Keratinocyte (primary cell): Measurements from ENCODE around the gene PTPRD. TPM values are rescaled to one million over a fixed set of nuclear protein-coding genes. Genes with fewer than 3 reads are reported as not detected.

Experiments used
- DNase-seq: peaks from one replicate; pipeline ENCODE4 v3.0.0-alpha.2; 2011; ENCODE audit warnings: low read depth, missing footprints, low spot score
- FAIRE-seq: peaks from 2 replicates; lab custom pipeline; 2011; peaks lifted over from hg19 to GRCh38; lab: Jason Lieb, UNC
- H2AFZ ChIP-seq: 2 replicates; pipeline ENCODE4 v1.6.0; 2012; ENCODE audit warnings: low read length, control low read depth, inconsistent platforms; ENCODE audit not compliant: control insufficient read depth
- H3K27ac ChIP-seq: 2 replicates; pipeline ENCODE4 v1.5.1; 2011; ENCODE audit warnings: low read length; ENCODE audit not compliant: control insufficient read depth, insufficient read depth
- H3K27me3 ChIP-seq: 3 replicates; pipeline ENCODE4 v1.6.0; 2011; ENCODE audit warnings: low read length; ENCODE audit not compliant: control insufficient read depth, insufficient read depth; ENCODE audit errors: extremely low read depth
- H3K36me3 ChIP-seq, 2 experiments: 2 replicates in 1 of 2; 3 replicates in 1 of 2; pipeline ENCODE4 v1.5.1; 2011; ENCODE audit warnings: low read length in 2 of 2, mild to moderate bottlenecking in 1 of 2; ENCODE audit not compliant: control insufficient read depth in 2 of 2, insufficient read depth in 2 of 2; ENCODE audit errors: extremely low read depth in 1 of 2
- H3K4me1 ChIP-seq: 3 replicates; pipeline ENCODE4 v1.5.1; 2011; ENCODE audit warnings: low read length; ENCODE audit not compliant: control insufficient read depth, insufficient read depth; ENCODE audit errors: extremely low read depth
- H3K4me2 ChIP-seq: 3 replicates; pipeline ENCODE4 v1.6.0; 2011; ENCODE audit warnings: low read depth, low read length; ENCODE audit not compliant: control insufficient read depth, insufficient read depth; ENCODE audit errors: extremely low read depth
- H3K4me3 ChIP-seq, 3 experiments: fragments of 200-600 bp in 1 of 3; sonication (generic) in 1 of 3; 2 replicates in 2 of 3; 3 replicates in 1 of 3; pipeline ENCODE4 v1.5.1; 2011 to 2016; ENCODE audit warnings: low read length in 3 of 3, mild to moderate bottlenecking in 3 of 3, control low read depth in 2 of 3, inconsistent platforms in 1 of 3, low read depth in 1 of 3, mixed read lengths in 1 of 3, mixed run types in 1 of 3, moderate library complexity in 1 of 3; ENCODE audit not compliant: control insufficient read depth in 2 of 3, insufficient read depth in 2 of 3; ENCODE audit errors: extremely low read depth in 1 of 3
- H3K79me2 ChIP-seq: 2 replicates; pipeline ENCODE4 v1.6.0; 2012; ENCODE audit warnings: low read length; ENCODE audit not compliant: control insufficient read depth, insufficient read depth
- H3K9ac ChIP-seq: 3 replicates; pipeline ENCODE4 v1.6.0; 2011; ENCODE audit warnings: low read length; ENCODE audit not compliant: control insufficient read depth, insufficient read depth; ENCODE audit errors: extremely low read depth
- H3K9me1 ChIP-seq: 3 replicates; pipeline ENCODE4 v1.6.0; 2011; ENCODE audit warnings: low read length; ENCODE audit not compliant: control insufficient read depth, insufficient read depth; ENCODE audit errors: extremely low read depth
- H3K9me3 ChIP-seq: 2 replicates; pipeline ENCODE4 v1.5.1; 2012; ENCODE audit warnings: low read depth, low read length; ENCODE audit not compliant: control insufficient read depth
- H4K20me1 ChIP-seq: 3 replicates; pipeline ENCODE4 v1.6.0; 2011; ENCODE audit warnings: low read length; ENCODE audit not compliant: control insufficient read depth, insufficient read depth; ENCODE audit errors: extremely low read depth
- EZH2 ChIP-seq: IDR thresholded peaks from one replicate; pipeline ENCODE4 v1.6.1; 2012; ENCODE audit warnings: inconsistent platforms, mild to moderate bottlenecking, low read length, moderate library complexity
- dilution Hi-C: fragments of 300-500 bp; cut with MboI; formaldehyde crosslinking; loops from one replicate; pipeline ENCODE4 v1.7.0; 2020; ENCODE audit warnings: low sequenced_read_pairs; ENCODE audit not compliant: extremely low pct_ligation_motif_present
- polyA plus RNA-seq, 5 experiments: library from polyadenylated mRNA; depleted of rRNA in 3 of 5; stranded (reverse) in 3 of 5; stranded (forward) in 1 of 5; unstranded in 1 of 5; fragments of >200 nt; gene quantifications; 1 replicate in 1 of 5; 2 replicates in 3 of 5; 3 replicates in 1 of 5; pipeline versions ENCODE4 v1.2.1 to v1.2.3, GENCODE V29; 2011 to 2012; ENCODE audit warnings: missing spikeins in 2 of 5, low read depth in 1 of 5, low replicate concordance in 1 of 5
- TF ChIP-seq, protein P1 (sequence below), 3 experiments: IDR thresholded peaks in 1 of 3; conservative IDR thresholded peaks in 1 of 3; optimal IDR thresholded peaks in 1 of 3; 2 replicates in 2 of 3; 3 replicates in 1 of 3; pipeline versions ENCODE3 to v1.5.1; 2011; ENCODE audit warnings: low read length in 3 of 3, mild to moderate bottlenecking in 3 of 3, moderate library complexity in 2 of 3, control low read depth in 1 of 3, inconsistent platforms in 1 of 3; ENCODE audit not compliant: insufficient read depth in 2 of 3; ENCODE audit errors: extremely low read depth in 1 of 3

Gene PTPRD
- polyA plus RNA-seq, 1 donor (not counting 4 experiments of a cell fraction or from before 2014, with no cell fraction given) = 0.10 TPM

DNA sequence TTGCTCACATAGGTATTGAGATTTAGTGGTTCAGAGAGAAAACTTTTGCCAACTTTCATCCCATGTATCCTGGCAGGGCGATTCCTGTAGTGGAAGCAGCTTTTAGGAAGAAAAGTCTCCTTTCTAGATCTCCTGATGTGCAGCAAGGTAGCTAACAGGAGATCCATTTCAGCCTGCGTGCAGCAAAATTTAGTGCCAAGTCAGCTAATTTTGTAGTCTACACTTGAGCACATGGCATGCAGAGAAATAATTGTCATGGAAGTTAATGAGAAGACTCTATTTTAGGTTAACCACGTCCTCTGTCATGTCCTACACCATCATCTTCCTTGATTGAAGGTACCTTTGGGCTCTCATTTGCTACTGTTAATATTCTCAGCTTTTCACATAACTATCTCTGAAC lies 165.8 kb downstream of the PTPRD start:
- Histone ChIP-seq H4K20me1 (no peaks in the 10 kb centered on the region), H2AFZ (no peak overlapping the region), H3K4me2 (no peak overlapping the region), H3K9me1 (no peaks in the 10 kb centered on the region), H3K4me1 (no peaks in the 10 kb centered on the region), H3K27ac (no peak overlapping the region), H3K36me3 (no peaks in the 10 kb centered on the region), H3K4me3 (no peak overlapping the region), H3K9me3 (no peaks in the 10 kb centered on the region), H3K27me3 (no peaks in the 10 kb centered on the region), H3K9ac (no peak overlapping the region), H3K79me2 (no peaks in the 10 kb centered on the region)
- FAIRE-seq = no peak
- DNase-seq = no peak
- dilution Hi-C loops = no loop called here
- TF ChIP-seq EZH2 = no peak
- TF ChIP-seq, protein P1, sequence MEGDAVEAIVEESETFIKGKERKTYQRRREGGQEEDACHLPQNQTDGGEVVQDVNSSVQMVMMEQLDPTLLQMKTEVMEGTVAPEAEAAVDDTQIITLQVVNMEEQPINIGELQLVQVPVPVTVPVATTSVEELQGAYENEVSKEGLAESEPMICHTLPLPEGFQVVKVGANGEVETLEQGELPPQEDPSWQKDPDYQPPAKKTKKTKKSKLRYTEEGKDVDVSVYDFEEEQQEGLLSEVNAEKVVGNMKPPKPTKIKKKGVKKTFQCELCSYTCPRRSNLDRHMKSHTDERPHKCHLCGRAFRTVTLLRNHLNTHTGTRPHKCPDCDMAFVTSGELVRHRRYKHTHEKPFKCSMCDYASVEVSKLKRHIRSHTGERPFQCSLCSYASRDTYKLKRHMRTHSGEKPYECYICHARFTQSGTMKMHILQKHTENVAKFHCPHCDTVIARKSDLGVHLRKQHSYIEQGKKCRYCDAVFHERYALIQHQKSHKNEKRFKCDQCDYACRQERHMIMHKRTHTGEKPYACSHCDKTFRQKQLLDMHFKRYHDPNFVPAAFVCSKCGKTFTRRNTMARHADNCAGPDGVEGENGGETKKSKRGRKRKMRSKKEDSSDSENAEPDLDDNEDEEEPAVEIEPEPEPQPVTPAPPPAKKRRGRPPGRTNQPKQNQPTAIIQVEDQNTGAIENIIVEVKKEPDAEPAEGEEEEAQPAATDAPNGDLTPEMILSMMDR (optimal IDR thresholded peaks at IDR 0.05 in 1 of 3, IDR thresholded peaks at IDR 0.05 in 1 of 3, conservative IDR thresholded peaks at IDR 0.05 in 1 of 3; ENCODE audit: extremely low read depth in 1 of 3, insufficient read depth in 2 of 3, low read length in 3 of 3) = no peak

DNA sequence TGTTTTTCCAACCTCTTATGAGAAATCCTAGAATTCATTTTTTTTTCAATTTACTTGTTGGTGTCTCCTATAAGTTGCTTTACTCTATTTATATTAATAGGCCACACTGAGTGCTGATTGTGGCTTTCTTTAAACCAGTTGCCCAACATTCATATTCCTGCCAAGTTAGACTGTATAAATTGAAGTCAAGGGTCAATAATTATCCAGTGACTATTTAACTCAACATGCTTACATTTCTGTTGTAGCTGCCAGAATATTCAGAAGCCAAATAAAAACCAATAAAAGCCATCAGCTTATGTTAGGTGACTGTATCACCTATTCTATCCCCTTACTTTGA lies 169.0 kb downstream of the PTPRD start:
- no peak overlapping the region for H3K4me2 ChIP-seq
- no peaks in the 10 kb centered on the region for H3K9me3 ChIP-seq
- no peaks in the 10 kb centered on the region for H3K9me1 ChIP-seq
- no peak overlapping the region for H3K27ac ChIP-seq
- no peaks in the 10 kb centered on the region for H3K36me3 ChIP-seq
- no peak overlapping the region for H3K4me3 ChIP-seq
- H4K20me1 ChIP-seq = no peaks in the 10 kb centered on the region
- dilution Hi-C loops = no loop called here
- no peaks in the 10 kb centered on the region for H3K4me1 ChIP-seq
- FAIRE-seq = no peak
- TF ChIP-seq EZH2 = no peak
- TF ChIP-seq, protein P1 (optimal IDR thresholded peaks at IDR 0.05 in 1 of 3, IDR thresholded peaks at IDR 0.05 in 1 of 3, conservative IDR thresholded peaks at IDR 0.05 in 1 of 3; ENCODE audit: extremely low read depth in 1 of 3, insufficient read depth in 2 of 3, low read length in 3 of 3) = no peak
- no peaks in the 10 kb centered on the region for H3K79me2 ChIP-seq
- no peak overlapping the region for H2AFZ ChIP-seq
- DNase-seq = no peak
- H3K9ac ChIP-seq = no peak overlapping the region
- no peaks in the 10 kb centered on the region for H3K27me3 ChIP-seq
